ENCODE results near the gene GDF10. TPM values are rescaled to one million over a fixed set of nuclear protein-coding genes. Genes with fewer than 3 reads are reported as not detected.

GDF10 gene
- total RNA-seq, 2 experiments from 2014 or later: 1.4 to 1.5 TPM

DNA sequence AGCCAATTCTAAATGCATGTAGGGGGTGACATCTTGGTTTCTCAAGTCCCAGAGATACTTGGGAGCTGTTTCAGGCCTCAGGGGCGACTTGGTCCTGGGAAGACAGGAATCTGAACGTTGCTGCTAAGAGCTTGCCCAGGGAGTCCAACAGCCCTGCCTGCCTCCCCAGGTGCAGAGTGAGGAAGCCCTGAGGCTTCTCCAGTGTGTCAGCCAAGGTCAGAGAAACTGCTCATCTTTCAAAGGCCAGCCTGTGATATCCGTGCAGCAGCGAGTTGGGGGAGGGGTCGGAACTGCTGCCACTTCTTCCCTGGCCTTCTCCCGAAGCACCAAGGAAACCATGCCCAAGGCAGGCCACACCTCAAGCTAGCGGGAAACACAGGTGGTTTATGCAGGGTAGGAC lies 32.0 kb downstream of the GDF10 start:
- intact Hi-C loops (cut with micrococcal nuclease): no loop called here
- DNase-seq (no peak), ATAC-seq (no peak)
- Mint-ChIP-seq H3K9me3 (no peaks in the 10 kb centered on the region), H3K36me3 (ENCODE audit: low read depth) (no peaks in the 10 kb centered on the region), H3K27ac (no peak overlapping the region), H3K4me3 (no peak overlapping the region), H3K4me1 (ENCODE audit: low read depth) (no peaks in the 10 kb centered on the region), H3K27me3 (no peaks in the 10 kb centered on the region)
- POLR2A ChIA-PET: no interaction called here
- CTCF ChIA-PET: interaction anchor here (0.9 to 1.6 kb wide), 3 partner anchors 9 to 285 kb away, joined by 3 to 5 read pairs (median 3); no protein-coding TSS in a partner anchor
- TF ChIP-seq, protein P1, sequence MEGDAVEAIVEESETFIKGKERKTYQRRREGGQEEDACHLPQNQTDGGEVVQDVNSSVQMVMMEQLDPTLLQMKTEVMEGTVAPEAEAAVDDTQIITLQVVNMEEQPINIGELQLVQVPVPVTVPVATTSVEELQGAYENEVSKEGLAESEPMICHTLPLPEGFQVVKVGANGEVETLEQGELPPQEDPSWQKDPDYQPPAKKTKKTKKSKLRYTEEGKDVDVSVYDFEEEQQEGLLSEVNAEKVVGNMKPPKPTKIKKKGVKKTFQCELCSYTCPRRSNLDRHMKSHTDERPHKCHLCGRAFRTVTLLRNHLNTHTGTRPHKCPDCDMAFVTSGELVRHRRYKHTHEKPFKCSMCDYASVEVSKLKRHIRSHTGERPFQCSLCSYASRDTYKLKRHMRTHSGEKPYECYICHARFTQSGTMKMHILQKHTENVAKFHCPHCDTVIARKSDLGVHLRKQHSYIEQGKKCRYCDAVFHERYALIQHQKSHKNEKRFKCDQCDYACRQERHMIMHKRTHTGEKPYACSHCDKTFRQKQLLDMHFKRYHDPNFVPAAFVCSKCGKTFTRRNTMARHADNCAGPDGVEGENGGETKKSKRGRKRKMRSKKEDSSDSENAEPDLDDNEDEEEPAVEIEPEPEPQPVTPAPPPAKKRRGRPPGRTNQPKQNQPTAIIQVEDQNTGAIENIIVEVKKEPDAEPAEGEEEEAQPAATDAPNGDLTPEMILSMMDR (IDR thresholded peaks at IDR 0.05): no peak

DNA sequence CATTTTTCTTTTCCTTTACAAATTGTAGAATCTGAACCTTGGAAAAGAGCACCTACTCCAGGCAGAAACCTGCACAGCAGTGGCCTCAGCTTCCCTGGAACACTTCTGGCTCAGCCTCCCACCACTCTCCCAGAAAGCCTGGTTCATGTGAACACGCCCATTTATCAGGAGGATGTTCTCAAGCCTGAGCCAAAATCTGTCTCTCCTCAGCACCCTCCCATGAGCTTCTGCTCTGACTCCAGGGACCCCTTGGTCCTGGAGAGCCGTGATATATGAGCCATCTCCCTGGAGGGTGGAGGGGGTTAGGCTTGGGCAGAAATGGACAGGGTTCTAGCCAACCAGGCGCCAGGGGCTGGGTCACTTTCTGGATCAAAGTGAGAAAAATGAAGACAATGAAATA lies 32.4 kb downstream of the GDF10 start:
- ATAC-seq (no peak), DNase-seq (no peak)
- Mint-ChIP-seq H3K9me3 (no peaks in the 10 kb centered on the region), H3K27ac (no peak overlapping the region), H3K27me3 (no peaks in the 10 kb centered on the region), H3K4me1 (ENCODE audit: low read depth) (no peaks in the 10 kb centered on the region), H3K4me3 (no peak overlapping the region), H3K36me3 (ENCODE audit: low read depth) (no peaks in the 10 kb centered on the region)
- intact Hi-C loops (cut with micrococcal nuclease): no loop called here
- TF ChIP-seq, protein P1 (IDR thresholded peaks at IDR 0.05): no peak
- CTCF ChIA-PET: interaction anchor here (0.9 to 1.6 kb wide), 2 partner anchors 8 to 285 kb away, joined by 3 read pairs; no protein-coding TSS in a partner anchor
- POLR2A ChIA-PET: no interaction called here

DNA sequence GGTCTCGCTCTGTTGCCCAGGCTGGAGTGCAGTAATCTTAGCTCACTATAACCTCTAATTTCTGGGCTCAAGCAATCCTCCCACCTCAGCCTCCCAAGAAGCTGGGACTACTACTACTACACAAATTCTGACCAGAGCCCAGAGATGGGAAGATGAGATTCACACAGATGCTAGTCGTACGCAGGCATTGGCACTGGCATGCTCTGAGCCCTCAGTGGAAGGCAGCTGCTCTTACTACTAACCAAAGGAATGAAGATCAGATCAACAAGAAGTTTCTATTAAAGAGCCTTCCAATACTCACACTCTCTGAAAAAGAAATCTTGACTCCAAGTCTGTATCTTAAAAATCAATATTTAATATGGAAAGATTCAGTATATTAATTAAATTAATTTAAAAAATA lies 32.9 kb downstream of the GDF10 start:
- TF ChIP-seq, protein P1 (IDR thresholded peaks at IDR 0.05): no peak
- ATAC-seq: no peak
- Mint-ChIP-seq H3K27ac (no peak overlapping the region), H3K4me1 (ENCODE audit: low read depth) (no peaks in the 10 kb centered on the region), H3K36me3 (ENCODE audit: low read depth) (no peaks in the 10 kb centered on the region), H3K27me3 (no peaks in the 10 kb centered on the region), H3K9me3 (no peaks in the 10 kb centered on the region), H3K4me3 (no peak overlapping the region)
- DNase-seq: no peak
- POLR2A ChIA-PET: no interaction called here
- intact Hi-C loops (cut with micrococcal nuclease): no loop called here
- CTCF ChIA-PET: interaction anchor here (0.9 to 1.6 kb wide), 3 partner anchors 8 to 286 kb away, joined by 3 read pairs; no protein-coding TSS in a partner anchor

DNA sequence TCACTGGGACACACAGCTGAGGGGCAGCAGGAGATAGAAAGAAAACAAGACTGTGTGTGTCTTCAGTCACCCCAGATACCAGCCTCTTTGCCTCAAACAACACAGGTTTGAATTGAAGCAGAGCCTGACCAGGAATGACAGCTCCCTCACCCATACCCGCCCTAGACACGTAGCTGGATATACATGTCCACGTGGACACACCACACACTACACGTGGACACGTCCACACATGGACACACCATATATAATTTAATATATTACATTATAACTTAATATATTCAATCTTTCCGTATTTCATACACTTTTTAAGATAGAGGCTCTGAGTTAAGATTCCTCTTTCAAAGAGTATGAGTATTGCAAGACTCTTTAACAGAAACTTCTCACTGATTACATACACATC lies 33.5 kb downstream of the GDF10 start:
- ATAC-seq (no peak), DNase-seq (no peak)
- H3K27ac Mint-ChIP-seq: no peak overlapping the region
- H3K4me1 Mint-ChIP-seq (ENCODE audit: low read depth): no peaks in the 10 kb centered on the region
- H3K9me3 Mint-ChIP-seq: no peaks in the 10 kb centered on the region
- TF ChIP-seq, protein P1 (IDR thresholded peaks at IDR 0.05): no peak
- intact Hi-C loops (cut with micrococcal nuclease): no loop called here
- no peaks in the 10 kb centered on the region for H3K27me3 Mint-ChIP-seq
- no peak overlapping the region for H3K4me3 Mint-ChIP-seq
- ChIA-PET POLR2A (no interaction called here), CTCF (interaction anchor here (1.1 to 1.6 kb wide), 2 partner anchors 22 to 286 kb away, joined by 3 read pairs; no protein-coding TSS in a partner anchor)
- no peaks in the 10 kb centered on the region for H3K36me3 Mint-ChIP-seq (ENCODE audit: low read depth)

DNA sequence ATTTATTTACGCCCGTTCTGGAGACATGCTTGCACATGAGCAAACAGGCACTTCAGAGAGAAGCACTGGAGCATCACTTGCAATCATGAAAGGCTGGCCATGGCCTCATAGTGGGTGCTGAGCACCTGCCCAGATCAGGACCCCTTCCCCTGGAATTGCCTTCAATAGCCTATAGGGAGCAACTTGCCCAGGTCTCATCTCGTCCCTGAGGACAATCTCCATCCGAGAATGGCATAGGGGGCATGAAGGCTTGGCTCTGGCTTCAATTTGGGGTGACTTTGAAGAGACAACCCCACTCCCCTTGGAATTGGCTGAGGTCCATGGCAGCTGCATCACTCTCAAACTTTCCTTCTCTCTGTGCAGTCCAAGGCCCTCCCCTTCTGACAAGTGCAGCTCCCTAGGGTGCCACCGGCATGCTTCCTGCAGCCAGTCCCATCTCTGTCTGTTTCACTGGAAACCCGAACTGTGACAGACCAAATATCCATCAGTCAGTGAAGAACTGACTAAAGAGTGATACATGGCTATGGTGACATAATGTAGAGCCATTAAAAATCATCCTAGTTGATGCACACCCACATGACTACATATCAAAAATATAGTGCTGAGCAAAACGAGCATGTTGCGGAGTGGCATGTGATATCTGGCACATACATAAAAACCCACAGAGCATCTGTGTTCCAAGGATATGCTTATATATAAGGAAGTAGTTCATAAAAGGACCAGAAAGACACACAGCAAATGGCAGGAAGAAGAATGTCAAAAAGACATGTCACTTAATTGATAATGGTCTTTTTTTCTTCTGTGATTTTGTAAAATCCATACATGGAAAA lies 34.7 kb downstream of the GDF10 start:
- no peaks in the 10 kb centered on the region for H3K27me3 Mint-ChIP-seq
- TF ChIP-seq, protein P1 (IDR thresholded peaks at IDR 0.05): no peak
- DNase-seq: no peak
- H3K9me3 Mint-ChIP-seq: no peaks in the 10 kb centered on the region
- H3K36me3 Mint-ChIP-seq (ENCODE audit: low read depth): no peaks in the 10 kb centered on the region
- POLR2A ChIA-PET: no interaction called here
- no peak for ATAC-seq
- H3K4me3 Mint-ChIP-seq: no peak overlapping the region
- CTCF ChIA-PET: interaction anchor here (1.0 kb wide), 1 partner anchor 310 kb away, joined by 3 read pairs; no protein-coding TSS in a partner anchor
- intact Hi-C loops (cut with micrococcal nuclease): no loop called here
- H3K27ac Mint-ChIP-seq: no peak overlapping the region
- H3K4me1 Mint-ChIP-seq (ENCODE audit: low read depth): no peaks in the 10 kb centered on the region
